Activated CD8-positive, alpha-beta memory T cell treated with anti-CD3 and anti-CD28 coated beads, Interleukin-2, amount 50 U/mL, for 1 hour (primary cell): ENCODE measurements around the gene ACOT11.
"Not testable (repeated sequence)": the region's sequence is repeated elsewhere in the genome, so short reads cannot be mapped to it uniquely, and the experiment has no call there.

Source experiments
- DNase-seq: peaks from one replicate; pipeline ENCODE4 v3.0.0-alpha.2; 2020; ENCODE audit errors: extremely low read depth

ACOT11 gene

GRCh38 chr1:54547601-54548388 lies at the start of gene ACOT11:
Gene ACOT11 (plus strand): TSS chr1:54548228. CDS start chr1:54548310, 82 bp downstream.
- no peak for DNase-seq

GRCh38 chr1:54498383-54499096 lies 49.5 kb upstream of the ACOT11 start:
- no peak for DNase-seq

GRCh38 chr1:54499097-54499359 lies 49.0 kb upstream of the ACOT11 start:
- no peak for DNase-seq

- no peak for DNase-seq
Measured at GRCh38 chr1:54499360-54500106, 48.5 kb upstream of the ACOT11 start.

- DNase-seq, result no peak
Measured at GRCh38 chr1:54500107-54500431, 48.0 kb upstream of the ACOT11 start.

GRCh38 chr1:54501849-54502248 lies 46.2 kb upstream of the ACOT11 start:
- no peak for DNase-seq

- no peak for DNase-seq
Measured at GRCh38 chr1:54502342-54502741, 45.7 kb upstream of the ACOT11 start.

GRCh38 chr1:54506594-54506993 lies 41.4 kb upstream of the ACOT11 start:
- DNase-seq, result no peak

GRCh38 chr1:54507033-54507870 lies 40.8 kb upstream of the ACOT11 start:
- DNase-seq, result no peak

GRCh38 chr1:54510715-54511270 lies 37.2 kb upstream of the ACOT11 start:
- DNase-seq, result no peak

GRCh38 chr1:54513921-54514580 lies 34.0 kb upstream of the ACOT11 start:
- not testable (repeated sequence) for DNase-seq

GRCh38 chr1:54516249-54516920 lies 31.6 kb upstream of the ACOT11 start:
- no peak for DNase-seq

- DNase-seq, result no peak
Measured at GRCh38 chr1:54517496-54517895, 30.5 kb upstream of the ACOT11 start.

- DNase-seq, result no peak
Measured at GRCh38 chr1:54518489-54518888, 29.5 kb upstream of the ACOT11 start.

GRCh38 chr1:54519709-54520108 lies 28.3 kb upstream of the ACOT11 start:
- DNase-seq, result no peak

GRCh38 chr1:54520631-54521321 lies 27.3 kb upstream of the ACOT11 start:
- DNase-seq, result no peak

- DNase-seq, result not testable (repeated sequence)
Measured at GRCh38 chr1:54526565-54526964, 21.5 kb upstream of the ACOT11 start.

- no peak for DNase-seq
Measured at GRCh38 chr1:54528613-54529012, 19.4 kb upstream of the ACOT11 start.

- no peak for DNase-seq
Measured at GRCh38 chr1:54532033-54532432, 16.0 kb upstream of the ACOT11 start.

- DNase-seq, result not testable (repeated sequence)
Measured at GRCh38 chr1:54536656-54537055, 11.4 kb upstream of the ACOT11 start.
